SKM-1 treated with dmso at 0.1 percent for 144 hours (cell line): ENCODE measurements around the gene AKAP8L.
A peak's percentile ranks its signal among the peaks of the same experiment; 100 is the strongest.

Source experiments
- DNase-seq: peaks from one replicate; lab custom pipeline; 2025; ENCODE audit not compliant: unreplicated experiment; lab: John Stamatoyannopoulos, UW

Gene AKAP8L

GRCh38 chr19:15449620-15450527 is 31.1 kb upstream of the AKAP8L start, which contains the start of gene WIZ:
Gene WIZ (minus strand): TSS chr19:15449956. CDS start chr19:15448307, 1,649 bp downstream.
- no peak for DNase-seq

DNA sequence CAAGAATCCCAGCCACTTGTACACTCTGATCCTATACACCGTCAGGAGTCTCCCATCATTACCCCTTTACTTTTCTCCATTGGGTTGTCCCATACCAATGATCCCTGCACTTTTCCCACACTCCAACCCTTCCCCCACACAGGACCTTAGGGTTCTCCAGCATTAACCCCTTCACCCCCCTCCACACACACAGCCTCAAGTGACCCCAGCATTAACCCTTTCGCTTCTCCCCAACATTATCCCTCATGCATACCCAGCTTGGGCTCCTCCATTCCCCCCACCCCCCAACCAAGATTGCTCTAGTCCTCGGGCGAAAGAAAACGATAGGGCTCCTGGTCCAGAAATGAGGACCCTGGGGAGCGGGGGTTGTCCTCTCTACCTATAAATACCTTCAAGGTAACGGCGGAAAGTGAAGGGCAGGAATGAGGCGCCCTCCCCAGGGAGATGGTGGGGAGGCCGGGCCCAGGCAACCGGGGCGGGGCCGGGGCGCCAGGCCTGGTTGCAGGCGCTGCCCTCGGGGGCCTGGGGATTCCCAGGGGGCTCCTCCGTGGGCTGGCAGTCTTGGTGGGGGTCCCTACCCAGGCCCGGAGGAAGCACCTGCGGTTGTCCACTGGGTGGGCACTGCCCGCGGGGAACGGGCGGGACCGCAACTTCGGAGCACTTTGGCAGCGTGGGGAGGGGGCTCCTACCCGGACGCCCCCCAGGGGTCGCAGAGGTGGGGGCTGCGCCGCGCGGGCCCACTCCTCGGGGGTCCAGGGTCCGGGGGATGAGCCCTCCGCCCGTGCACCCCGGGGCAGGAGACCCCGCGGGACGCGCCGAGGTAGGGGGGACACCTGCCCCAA is 30.2 kb upstream of the AKAP8L start:
- no peak for DNase-seq

DNA sequence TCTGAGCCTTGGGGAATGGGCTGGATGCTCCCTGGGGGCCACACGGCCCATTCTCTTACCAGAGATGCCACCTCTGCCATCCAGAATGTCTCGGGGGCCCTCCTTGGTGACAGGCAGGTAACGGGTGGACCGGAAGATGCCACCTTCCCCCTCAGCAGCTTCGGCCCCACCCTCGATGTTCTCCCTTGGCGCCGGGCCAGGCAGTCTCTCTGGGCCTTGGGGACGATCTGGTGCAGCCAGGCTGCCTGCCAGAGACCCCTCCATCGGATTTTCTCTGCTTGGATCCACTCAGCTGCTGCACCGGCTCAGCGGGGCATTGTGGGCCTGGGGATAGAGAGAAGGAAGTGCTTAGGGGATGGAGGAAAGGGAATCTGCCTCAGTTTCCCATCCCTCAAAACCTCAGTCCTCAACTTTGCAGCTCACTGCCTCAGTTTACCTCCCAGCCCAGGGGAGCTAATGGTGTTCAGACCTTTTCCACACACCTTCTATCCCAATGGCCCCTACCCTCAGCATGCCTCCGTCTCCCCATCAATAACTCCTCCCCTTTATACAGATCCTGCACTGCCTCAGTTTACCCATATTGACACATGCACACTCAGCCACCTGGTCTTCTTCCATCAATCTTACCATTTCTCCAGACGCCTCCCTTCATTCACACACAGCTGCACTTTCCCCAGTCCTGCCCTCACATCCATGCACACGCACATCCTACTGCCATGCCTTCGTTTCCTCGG is 29.4 kb upstream of the AKAP8L start:
- DNase-seq, result no peak

GRCh38 chr19:15447057-15447456 is 28.3 kb upstream of the AKAP8L start:
- no peak for DNase-seq

DNA sequence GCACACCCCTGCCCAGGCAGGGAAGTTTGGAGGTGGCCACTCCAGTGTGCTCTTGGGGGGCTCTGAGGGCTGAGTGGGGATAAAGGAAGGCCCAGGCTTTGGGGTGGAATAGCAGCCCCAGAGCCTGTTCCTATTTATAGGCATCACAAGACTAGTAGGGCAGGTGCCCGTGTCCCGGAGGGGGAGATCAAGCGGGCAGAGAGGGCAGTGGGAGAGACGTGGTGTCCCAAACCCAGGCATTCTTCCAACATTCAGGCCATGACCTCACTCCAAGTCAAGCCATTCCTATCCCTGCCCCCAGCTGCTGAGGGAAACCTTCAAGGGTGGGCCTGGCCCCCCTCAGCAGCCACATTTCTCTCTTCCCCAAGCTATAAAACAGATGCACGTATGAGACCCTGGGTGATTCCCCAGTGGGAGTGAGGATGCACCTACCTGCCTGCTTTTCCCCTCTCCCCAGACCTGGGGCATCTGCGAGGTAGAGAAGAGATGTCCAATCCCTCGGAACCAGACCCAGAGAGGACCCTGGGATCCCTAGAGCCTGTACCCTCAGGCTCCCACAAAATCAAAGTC is 27.1 kb upstream of the AKAP8L start:
- DNase-seq, result no peak

DNA sequence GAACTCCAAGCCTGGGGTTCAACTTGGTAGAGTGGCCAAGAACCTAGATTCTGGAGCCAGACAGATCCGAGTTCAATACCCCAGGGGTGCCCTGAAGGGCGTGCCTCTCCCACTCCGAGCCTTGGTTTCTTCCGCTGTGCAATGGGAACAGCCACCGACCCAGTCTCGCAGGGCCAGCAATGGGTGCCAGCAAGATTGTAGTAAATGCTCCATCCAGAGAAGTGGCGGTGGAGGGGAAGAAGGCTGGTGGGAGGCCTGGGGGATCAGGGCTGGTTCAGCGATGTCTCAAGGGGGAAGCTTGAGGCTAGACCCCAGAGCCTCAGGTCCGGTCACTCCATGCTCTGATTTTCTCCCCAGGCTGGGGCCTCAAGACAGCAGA is 26.4 kb upstream of the AKAP8L start:
- no peak for DNase-seq

DNA sequence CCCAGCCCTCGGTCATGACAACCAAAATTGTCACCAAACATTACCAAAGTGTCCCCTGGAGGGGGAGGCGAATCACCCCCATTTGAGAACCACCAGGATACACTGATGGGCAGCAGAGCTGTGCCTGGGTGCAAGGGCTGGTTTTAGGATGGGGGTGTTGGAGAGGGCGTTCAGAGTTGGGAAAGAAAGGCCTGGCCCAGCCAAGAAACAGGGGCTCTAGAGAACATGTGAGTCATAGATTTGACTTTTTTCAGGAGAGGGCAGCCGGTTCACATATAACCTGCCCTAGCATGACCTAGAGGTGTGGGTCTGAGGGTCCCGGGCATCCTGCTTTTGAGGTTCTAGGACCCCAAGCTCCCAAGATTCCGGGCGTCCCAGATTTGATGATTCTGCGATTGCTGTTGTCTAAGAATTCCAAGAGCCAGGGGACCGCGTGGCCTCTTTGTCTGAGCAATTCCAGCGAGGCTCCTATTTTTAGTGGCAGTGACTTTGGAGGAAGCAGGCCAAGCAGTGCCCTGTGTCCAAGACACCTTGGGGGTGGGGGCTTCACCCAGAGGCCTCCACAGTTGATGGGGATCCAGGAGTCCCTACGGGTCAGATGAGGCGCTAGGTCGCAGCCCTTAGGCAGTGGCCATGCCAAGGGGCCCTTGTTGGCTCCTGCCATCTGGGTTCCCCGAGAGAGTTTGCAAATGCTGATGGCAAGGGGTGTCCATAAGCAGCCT is 25.9 kb upstream of the AKAP8L start:
- DNase-seq, result no peak

DNA sequence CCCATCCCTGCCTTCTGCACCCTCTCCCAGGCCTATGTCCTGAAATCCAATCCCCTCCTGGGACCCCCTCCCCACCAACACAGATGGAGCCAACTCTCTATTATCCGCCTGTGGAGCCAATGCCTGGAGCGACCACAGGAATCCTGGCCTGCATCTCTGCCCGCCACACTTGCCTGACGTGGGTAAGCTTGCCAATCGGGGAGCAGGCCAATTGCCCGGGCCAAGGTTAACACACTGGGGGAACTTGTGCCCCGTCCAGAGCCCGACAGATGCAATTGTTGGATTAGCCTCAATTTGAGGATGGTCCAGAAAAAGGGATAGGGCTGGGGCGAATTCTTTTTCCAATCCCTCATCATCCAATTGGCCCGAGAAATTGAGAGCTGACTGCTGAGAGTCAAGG is 25.1 kb upstream of the AKAP8L start:
- DNase-seq, result no peak

DNA sequence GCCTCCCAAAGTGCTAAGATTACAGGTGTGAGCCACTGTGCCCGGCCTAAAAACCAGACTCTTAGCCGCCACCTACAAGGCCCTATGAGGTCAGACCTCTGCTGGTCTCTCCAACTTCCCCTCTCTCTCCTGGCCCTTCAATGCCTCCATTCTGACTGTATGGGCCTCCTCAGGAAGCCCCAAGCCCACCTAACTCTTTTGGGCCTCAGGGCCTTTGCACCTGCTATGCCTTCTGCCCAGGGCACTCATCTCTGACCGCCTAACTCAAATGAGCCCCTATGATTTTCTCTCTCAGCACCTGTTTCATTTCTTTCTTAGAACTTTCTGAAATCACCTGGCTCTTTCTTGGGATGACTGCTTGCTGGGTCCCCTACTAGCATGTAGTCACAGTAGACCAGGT is 24.5 kb upstream of the AKAP8L start:
- DNase-seq, result no peak

GRCh38 chr19:15442142-15442920 is 23.5 kb upstream of the AKAP8L start:
- no peak for DNase-seq

DNA sequence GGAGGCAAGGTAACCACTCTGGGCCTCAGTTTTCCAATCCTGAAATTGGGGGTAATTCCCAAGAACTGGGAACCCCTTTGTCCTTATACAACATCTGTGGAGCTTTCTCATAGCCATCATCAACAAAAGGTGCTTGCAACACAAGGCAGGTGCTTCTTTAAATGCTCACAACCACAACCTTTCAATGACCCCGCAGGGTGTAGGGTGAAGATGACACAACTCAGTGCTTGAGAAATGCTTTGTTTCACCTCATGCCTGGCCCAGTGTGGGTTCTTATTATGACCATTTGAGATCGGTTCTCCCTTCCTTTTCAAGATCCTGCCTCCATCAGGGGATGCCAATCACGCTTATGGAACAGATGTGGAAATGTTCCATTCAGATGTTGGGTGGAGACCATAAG is 22.5 kb upstream of the AKAP8L start:
- DNase-seq, result peak; percentile 76

- no peak for DNase-seq
Observed at GRCh38 chr19:15439821-15440641, 21.2 kb upstream of the AKAP8L start.

GRCh38 chr19:15439078-15439799 is 20.5 kb upstream of the AKAP8L start:
- no peak for DNase-seq

DNA sequence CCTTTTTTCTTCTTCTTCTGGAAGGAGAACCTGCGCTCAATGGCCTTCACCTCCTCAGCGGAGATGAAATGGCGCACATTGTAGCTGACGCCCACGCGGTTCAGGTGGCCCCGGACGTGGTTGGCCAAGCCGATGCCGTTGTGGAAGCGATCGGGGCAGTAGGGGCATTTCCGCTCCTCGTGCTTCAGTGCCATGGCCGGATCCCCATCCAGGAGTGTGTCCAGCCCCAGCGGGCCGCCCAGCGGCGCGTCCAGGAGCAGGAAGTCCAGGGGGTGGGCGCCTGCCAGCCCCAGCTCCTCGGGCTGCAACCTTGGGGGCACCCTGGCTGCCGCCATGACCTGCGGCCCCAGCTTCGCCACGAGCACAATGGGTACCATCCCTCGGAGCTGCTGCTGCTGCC is 19.8 kb upstream of the AKAP8L start:
- no peak for DNase-seq

GRCh38 chr19:15438124-15438496 is 19.3 kb upstream of the AKAP8L start:
- DNase-seq, result no peak

DNA sequence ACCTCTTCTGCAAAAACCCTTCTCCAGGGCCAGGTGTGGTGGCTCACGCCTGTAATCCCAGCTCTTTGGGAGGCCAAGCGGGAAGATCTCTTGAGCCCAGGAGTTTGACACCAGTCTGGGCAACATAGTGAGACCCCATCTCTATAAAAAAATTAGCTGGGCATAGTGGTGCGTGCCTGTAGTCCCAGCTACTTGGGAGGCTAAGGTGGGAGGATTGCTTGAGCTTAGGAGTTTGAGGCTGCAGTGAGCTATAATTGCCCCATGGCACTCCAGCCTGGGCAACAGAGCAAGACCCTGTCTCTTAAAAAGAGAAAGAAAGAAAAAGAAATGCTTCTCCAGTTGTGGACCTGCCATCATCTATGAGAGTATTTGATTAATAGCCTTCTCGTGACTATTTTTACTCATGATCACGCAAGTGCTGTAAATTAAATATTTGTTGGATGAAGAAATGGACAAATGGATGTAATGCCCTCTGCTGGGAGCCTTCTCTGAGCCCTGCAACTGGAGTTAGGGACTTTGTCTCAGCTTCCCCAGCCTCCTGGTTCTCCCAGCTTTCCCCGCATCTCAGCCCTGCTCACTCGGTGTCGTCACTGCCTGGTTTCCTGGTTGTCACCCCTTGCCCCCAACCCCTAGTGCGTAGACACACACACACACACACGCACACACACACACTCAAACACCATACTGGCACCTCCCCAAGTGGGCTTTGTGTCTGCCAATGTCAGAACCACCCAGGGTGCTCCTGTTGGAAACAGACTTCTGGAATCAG is 18.8 kb upstream of the AKAP8L start:
- no peak for DNase-seq

- DNase-seq, result no peak
Observed at GRCh38 chr19:15436826-15437110, 18.0 kb upstream of the AKAP8L start.
